H1 (cell line): ENCODE data around the gene GNGT2. TPM values are rescaled to one million over a fixed set of nuclear protein-coding genes. Genes with fewer than 3 reads are reported as not detected.

Source experiments
- CTCF ChIA-PET: fragments of 300-600 bp; sonication (Branson Sonifier 250); formaldehyde crosslinking; loops from one replicate; lab custom pipeline; 2021; ENCODE audit not compliant: partially characterized antibody; lab: Charles Lee
- POLR2A ChIA-PET: fragments of 300-600 bp; sonication (Branson Sonifier 250); formaldehyde crosslinking; loops from one replicate; lab custom pipeline; 2021; ENCODE audit warnings: inconsistent platforms; ENCODE audit not compliant: partially characterized antibody; lab: Charles Lee
- DNase-seq, 2 experiments: peaks; one replicate each; pipeline versions ENCODE4 v3.0.0 to v3.0.0-alpha.2; 2010 to 2022; ENCODE audit warnings: low spot score in 2 of 2, low read depth in 1 of 2, mixed read lengths in 1 of 2
- FAIRE-seq: peaks from 2 replicates; lab custom pipeline; 2011; peaks lifted over from hg19 to GRCh38; lab: Jason Lieb, UNC
- H2AFZ ChIP-seq: 2 replicates; pipeline ENCODE4 v1.8.1; 2012; ENCODE audit warnings: low read length, inconsistent platforms
- H2AK5ac ChIP-seq: 2 replicates; pipeline ENCODE4 v1.6.1; 2013; ENCODE audit warnings: low read depth, low read length
- H2BK120ac ChIP-seq: replicated peaks from 2 replicates; pipeline ENCODE3; 2013; ENCODE audit warnings: low read depth, low read length, inconsistent platforms
- H2BK12ac ChIP-seq: 2 replicates; pipeline ENCODE4 v1.6.1; 2013; ENCODE audit warnings: low read depth, low read length
- H2BK15ac ChIP-seq: 2 replicates; pipeline ENCODE4 v1.6.1; 2013; ENCODE audit warnings: low read length
- H2BK20ac ChIP-seq: 2 replicates; pipeline ENCODE4 v1.6.1; 2013; ENCODE audit warnings: low read length
- H2BK5ac ChIP-seq: 2 replicates; pipeline ENCODE4 v1.6.1; 2013; ENCODE audit warnings: low read depth, low read length
- H3K14ac ChIP-seq: 2 replicates; pipeline ENCODE4 v1.6.1; 2013; ENCODE audit warnings: inconsistent platforms; ENCODE audit not compliant: insufficient read length
- H3K18ac ChIP-seq: 2 replicates; pipeline ENCODE4 v1.6.1; 2013; ENCODE audit warnings: low read length; ENCODE audit errors: extremely low read depth
- H3K23ac ChIP-seq: 2 replicates; pipeline ENCODE4 v1.6.1; 2013; ENCODE audit warnings: inconsistent platforms; ENCODE audit not compliant: insufficient read length
- H3K23me2 ChIP-seq: 2 replicates; pipeline ENCODE4 v1.6.1; 2013; ENCODE audit warnings: low read depth, low read length
- H3K27ac ChIP-seq: 2 replicates; pipeline ENCODE4 v1.6.1; 2011; ENCODE audit warnings: low read depth, low read length, inconsistent platforms
- H3K27me3 ChIP-seq, 4 experiments: replicated peaks in 1 of 4; 1 replicate in 1 of 4; 2 replicates in 3 of 4; pipeline versions ENCODE4 v1.6.1 to v1.8.1; 2011 to 2013; ENCODE audit warnings: low read length in 3 of 4, mild to moderate bottlenecking in 3 of 4, inconsistent platforms in 2 of 4, mixed read lengths in 2 of 4, moderate library complexity in 1 of 4; ENCODE audit not compliant: control insufficient read depth in 3 of 4, insufficient read depth in 3 of 4; ENCODE audit errors: extremely low read depth in 1 of 4
- H3K36me3 ChIP-seq, 4 experiments: 2 replicates each; pipeline versions ENCODE4 v1.6.1 to v1.8.1; 2011 to 2013; ENCODE audit warnings: mild to moderate bottlenecking in 4 of 4, low read length in 3 of 4, moderate library complexity in 2 of 4, control low read depth in 1 of 4, inconsistent platforms in 1 of 4; ENCODE audit not compliant: insufficient read depth in 4 of 4, control insufficient read depth in 2 of 4
- H3K4ac ChIP-seq: replicated peaks from 2 replicates; pipeline ENCODE3; 2013; ENCODE audit warnings: low read length, low read depth, mixed read lengths, inconsistent platforms; ENCODE audit not compliant: insufficient read length
- H3K4me1 ChIP-seq, 4 experiments: replicated peaks in 1 of 4; 1 replicate in 1 of 4; 2 replicates in 3 of 4; pipeline versions ENCODE4 v1.6.1 to v1.8.1; 2011 to 2013; ENCODE audit warnings: low read length in 3 of 4, inconsistent platforms in 2 of 4, mixed read lengths in 1 of 4; ENCODE audit not compliant: insufficient read depth in 4 of 4, control insufficient read depth in 3 of 4
- H3K4me2 ChIP-seq, 2 experiments: 2 replicates each; pipeline versions ENCODE4 v1.6.1 to v1.8.1; 2011 to 2013; ENCODE audit warnings: low read depth in 2 of 2, low read length in 2 of 2, control low read depth in 1 of 2, inconsistent platforms in 1 of 2, mild to moderate bottlenecking in 1 of 2; ENCODE audit not compliant: insufficient read depth in 1 of 2
- H3K4me3 ChIP-seq, 4 experiments: fragments of 200-600, 300-600 bp in 1 of 4; sonication (generic), shearing (Covaris generic), sonication (Bioruptor Twin) in 1 of 4; 2 replicates each; pipeline versions ENCODE4 v1.5.1 to v1.8.1; 2011 to 2016; ENCODE audit warnings: low read length in 4 of 4, low read depth in 3 of 4, control low read depth in 2 of 4, inconsistent platforms in 2 of 4, mild to moderate bottlenecking in 2 of 4, mixed read lengths in 1 of 4, moderate library complexity in 1 of 4; ENCODE audit not compliant: insufficient read depth in 2 of 4; ENCODE audit errors: extremely low read depth in 1 of 4
- H3K56ac ChIP-seq: replicated peaks from 2 replicates; pipeline ENCODE3; 2013; ENCODE audit warnings: low read depth, mild to moderate bottlenecking, mixed read lengths, low read length, inconsistent platforms; ENCODE audit not compliant: insufficient read length
- H3K79me1 ChIP-seq: 2 replicates; pipeline ENCODE4 v1.6.1; 2013; ENCODE audit warnings: low read depth, low read length, control low read depth
- H3K79me2 ChIP-seq, 2 experiments: 2 replicates each; pipeline versions ENCODE4 v1.6.1 to v1.8.1; 2012 to 2013; ENCODE audit warnings: low read length in 2 of 2, mild to moderate bottlenecking in 2 of 2, inconsistent platforms in 1 of 2; ENCODE audit not compliant: insufficient read depth in 2 of 2, control insufficient read depth in 1 of 2
- H3K9ac ChIP-seq, 4 experiments: replicated peaks in 1 of 4; 1 replicate in 1 of 4; 2 replicates in 3 of 4; pipeline versions ENCODE4 v1.6.1 to v1.8.1; 2011 to 2013; ENCODE audit warnings: low read depth in 3 of 4, low read length in 3 of 4, control low read depth in 2 of 4, mild to moderate bottlenecking in 2 of 4, moderate library complexity in 2 of 4, inconsistent platforms in 1 of 4; ENCODE audit errors: extremely low read depth in 1 of 4
- H3K9me3 ChIP-seq, 2 experiments: 2 replicates each; pipeline versions ENCODE4 v1.6.1 to v1.8.1; 2012 to 2013; ENCODE audit warnings: mild to moderate bottlenecking in 2 of 2, moderate library complexity in 2 of 2, control low read depth in 1 of 2, inconsistent platforms in 1 of 2, low read depth in 1 of 2, low read length in 1 of 2, mixed read lengths in 1 of 2; ENCODE audit not compliant: insufficient read depth in 2 of 2
- H4K20me1 ChIP-seq, 2 experiments: replicated peaks in 1 of 2; 2 replicates each; pipeline versions ENCODE3 to v1.8.1; 2011 to 2013; ENCODE audit warnings: inconsistent platforms in 2 of 2, low read length in 2 of 2, mild to moderate bottlenecking in 1 of 2; ENCODE audit not compliant: insufficient read depth in 2 of 2, control insufficient read depth in 1 of 2
- H4K5ac ChIP-seq: 2 replicates; pipeline ENCODE4 v1.6.1; 2013; ENCODE audit warnings: low read length, low read depth, mixed read lengths, inconsistent platforms; ENCODE audit not compliant: insufficient read length
- H4K8ac ChIP-seq: 2 replicates; pipeline ENCODE4 v1.8.0; 2013; ENCODE audit warnings: mild to moderate bottlenecking, moderate library complexity, low read length, inconsistent platforms; ENCODE audit not compliant: insufficient read depth; ENCODE audit errors: extremely low read depth
- H4K91ac ChIP-seq: replicated peaks from 2 replicates; pipeline ENCODE3; 2013; ENCODE audit warnings: low read length, mixed read lengths, inconsistent platforms; ENCODE audit not compliant: insufficient read length
- EGR1 ChIP-seq: IDR thresholded peaks from 2 replicates; pipeline ENCODE4 v1.6.1; 2011; ENCODE audit warnings: low read depth, low read length, borderline replicate concordance
- MAFK ChIP-seq: IDR thresholded peaks from 2 replicates; pipeline ENCODE4 v1.6.1; 2012; ENCODE audit warnings: low read depth, mild to moderate bottlenecking, improper control_type of control experiment, low read length
- RAD21 ChIP-seq, 2 experiments: IDR thresholded peaks in 1 of 2; conservative IDR thresholded peaks in 1 of 2; 2 replicates each; pipeline ENCODE4 v1.6.1; 2011; ENCODE audit warnings: low read depth in 2 of 2, low read length in 2 of 2, improper control_type of control experiment in 1 of 2, inconsistent platforms in 1 of 2, mild to moderate bottlenecking in 1 of 2, moderate library complexity in 1 of 2
- SAP30 ChIP-seq: fragments of 300-600 bp; sonication (generic); IDR thresholded peaks from 2 replicates; pipeline ENCODE4 v1.7.1; 2012; ENCODE audit warnings: low read length, moderate library complexity, mild to moderate bottlenecking, inconsistent platforms; ENCODE audit not compliant: insufficient read depth, insufficient replicate concordance
- WGBS, 2 experiments: shearing (Covaris generic) in 1 of 2; methylation state at CpG; one replicate each; pipeline versions ENCODE4 v1.1.6 to v1.1.7; 2013 to 2015; ENCODE audit warnings: low lambda C conversion rate in 2 of 2, mixed read lengths in 2 of 2, inconsistent platforms in 1 of 2, low coverage in 1 of 2, missing lambda C conversion rate in 1 of 2; ENCODE audit not compliant: insufficient replicate concordance in 2 of 2, insufficient coverage in 1 of 2, insufficient read length in 1 of 2; ENCODE audit errors: extremely low coverage in 1 of 2, missing lambda C conversion rate in 1 of 2; 5-methylcytosine and 5-hydroxymethylcytosine counted together
- polyA plus RNA-seq, 7 experiments: library from polyadenylated mRNA; depleted of rRNA in 3 of 7; stranded (reverse) in 5 of 7; unstranded in 2 of 7; fragments of >200 nt in 5 of 7; fragments of 200-250 nt in 2 of 7; gene quantifications; 1 replicate in 5 of 7; 2 replicates in 1 of 7; 4 replicates in 1 of 7; pipeline versions ENCODE4 v1.2.1 to v1.2.3, GENCODE V29; 2011 to 2013; ENCODE audit warnings: missing spikeins in 2 of 7, mixed read lengths in 2 of 7
- total RNA-seq: library from RNA; stranded (reverse); fragmentation: NEBNext Ultra II Directional; extraction: Animal tissue kit (Norgen Biotek cat#: 25700); gene quantifications from 2 replicates; pipeline ENCODE4 v1.2.1, GENCODE V29; 2021

GNGT2 gene
- total and polyA plus RNA-seq, 2 of the 8 experiments (the other 6 are each of a cell fraction or from before 2014, with no cell fraction given) = 1.3 to 1.4 TPM

- no peaks in the 10 kb centered on the region for H3K27me3 ChIP-seq
- H4K20me1 ChIP-seq = no peaks in the 10 kb centered on the region
- H2BK120ac ChIP-seq = no peak overlapping the region
- DNase-seq = no peak
- H4K8ac ChIP-seq = no peak overlapping the region
- H4K5ac ChIP-seq = no peak overlapping the region
- ChIA-PET CTCF (interaction anchor here (0.7 to 4.6 kb wide), 16 partner anchors 9 to 109 kb away, joined by 3 to 35 read pairs (median 6); no protein-coding TSS in a partner anchor), POLR2A (interaction anchor here (0.6 to 1.8 kb wide), 2 partner anchors 19 to 236 kb away, joined by 3 to 5 read pairs; partner anchors contain the start of gene SNF8)
- 85% methylated on average over 6 of the region's 6 CpGs; no CpG with 5 or more reads in 1 of the 2 experiments for WGBS, 2 experiments
- no peak overlapping the region for H3K14ac ChIP-seq
- no peak overlapping the region for H3K4me2 ChIP-seq
- no peak overlapping the region for H3K4ac ChIP-seq
- no peak overlapping the region for H3K23ac ChIP-seq
- H3K4me1 ChIP-seq = no peaks in the 10 kb centered on the region
- H3K9ac ChIP-seq = no peak overlapping the region
- H2BK12ac ChIP-seq = no peak overlapping the region
- no peak for FAIRE-seq
- no peak overlapping the region for H4K91ac ChIP-seq
- H2BK15ac ChIP-seq = no peak overlapping the region
- no peak overlapping the region for H2BK5ac ChIP-seq
- no peaks in the 10 kb centered on the region for H3K23me2 ChIP-seq
- no peak overlapping the region for H3K18ac ChIP-seq
- no peak overlapping the region for H2AK5ac ChIP-seq
- H2BK20ac ChIP-seq = no peak overlapping the region
- no peak overlapping the region for H2AFZ ChIP-seq
- H3K27ac ChIP-seq = no peak overlapping the region
- H3K4me3 ChIP-seq = no peak overlapping the region
- H3K56ac ChIP-seq = no peak overlapping the region
- H3K36me3 ChIP-seq = no peaks in the 10 kb centered on the region
- H3K9me3 ChIP-seq = peaks cover 7 to 14% of the 10 kb centered on the region in 2 experiments
- H3K79me2 ChIP-seq = no peaks in the 10 kb centered on the region
- no peaks in the 10 kb centered on the region for H3K79me1 ChIP-seq
- no peak for TF ChIP-seq EGR1
- TF ChIP-seq MAFK = no peak
- TF ChIP-seq RAD21 (IDR thresholded peaks at IDR 0.05 in 1 of 2, conservative IDR thresholded peaks at IDR 0.05 in 1 of 2; ENCODE audit: low read depth in 2 of 2, low read length in 2 of 2) = no peak
- TF ChIP-seq SAP30 = no peak
Measured at GRCh38 chr17:49180998-49181635, 29.3 kb downstream of the GNGT2 start.
